ENCODE measurements around the gene CCDC68. TPM values are rescaled to one million over a fixed set of nuclear protein-coding genes. Genes with fewer than 3 reads are reported as not detected.

CCDC68 gene
- total RNA-seq, 3 donors from 2014 or later: 6.6 to 9.6 (median 8.5) TPM

GRCh38 chr18:54939361-54939917, 19.8 kb downstream of the CCDC68 start:
- H3K4me1 ChIP-seq: no peaks in the 10 kb centered on the region
- no peak for DNase-seq (ENCODE audit: low spot score in 2 of 2)
- no peak overlapping the region for H3K4me3 ChIP-seq
- H3K36me3 ChIP-seq: no peaks in the 10 kb centered on the region
- H3K27me3 ChIP-seq: no peaks in the 10 kb centered on the region
- no peak for TF ChIP-seq POLR2AphosphoS5 (IDR thresholded peaks at IDR 0.05)
- TF ChIP-seq, protein P1, sequence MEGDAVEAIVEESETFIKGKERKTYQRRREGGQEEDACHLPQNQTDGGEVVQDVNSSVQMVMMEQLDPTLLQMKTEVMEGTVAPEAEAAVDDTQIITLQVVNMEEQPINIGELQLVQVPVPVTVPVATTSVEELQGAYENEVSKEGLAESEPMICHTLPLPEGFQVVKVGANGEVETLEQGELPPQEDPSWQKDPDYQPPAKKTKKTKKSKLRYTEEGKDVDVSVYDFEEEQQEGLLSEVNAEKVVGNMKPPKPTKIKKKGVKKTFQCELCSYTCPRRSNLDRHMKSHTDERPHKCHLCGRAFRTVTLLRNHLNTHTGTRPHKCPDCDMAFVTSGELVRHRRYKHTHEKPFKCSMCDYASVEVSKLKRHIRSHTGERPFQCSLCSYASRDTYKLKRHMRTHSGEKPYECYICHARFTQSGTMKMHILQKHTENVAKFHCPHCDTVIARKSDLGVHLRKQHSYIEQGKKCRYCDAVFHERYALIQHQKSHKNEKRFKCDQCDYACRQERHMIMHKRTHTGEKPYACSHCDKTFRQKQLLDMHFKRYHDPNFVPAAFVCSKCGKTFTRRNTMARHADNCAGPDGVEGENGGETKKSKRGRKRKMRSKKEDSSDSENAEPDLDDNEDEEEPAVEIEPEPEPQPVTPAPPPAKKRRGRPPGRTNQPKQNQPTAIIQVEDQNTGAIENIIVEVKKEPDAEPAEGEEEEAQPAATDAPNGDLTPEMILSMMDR (IDR thresholded peaks at IDR 0.05): no peak
- no peak for TF ChIP-seq POLR2A (IDR thresholded peaks at IDR 0.05)
- H3K9me3 ChIP-seq: no peaks in the 10 kb centered on the region
- intact Hi-C loops (cut with DNase I; ENCODE audit: low total_unique reads): loop anchor here (10.0 kb wide), 1 partner anchor 985 kb away; no protein-coding TSS in a partner anchor
- no peak overlapping the region for H3K27ac ChIP-seq

GRCh38 chr18:54938506-54938905, 20.8 kb downstream of the CCDC68 start:
- no peak overlapping the region for H3K27ac ChIP-seq
- H3K9me3 ChIP-seq: no peaks in the 10 kb centered on the region
- TF ChIP-seq POLR2AphosphoS5 (IDR thresholded peaks at IDR 0.05) (no peak), POLR2A (IDR thresholded peaks at IDR 0.05) (no peak)
- TF ChIP-seq, protein P1 (IDR thresholded peaks at IDR 0.05): no peak
- no peaks in the 10 kb centered on the region for H3K4me1 ChIP-seq
- H3K27me3 ChIP-seq: no peaks in the 10 kb centered on the region
- H3K4me3 ChIP-seq: no peak overlapping the region
- intact Hi-C loops (cut with DNase I; ENCODE audit: low total_unique reads): loop anchor here (10.0 kb wide), 1 partner anchor 986 kb away; no protein-coding TSS in a partner anchor
- H3K36me3 ChIP-seq: no peaks in the 10 kb centered on the region
- no peak for DNase-seq (ENCODE audit: low spot score in 2 of 2)

- DNase-seq (ENCODE audit: low spot score in 2 of 2): no peak
- Histone ChIP-seq H3K4me3 (no peak overlapping the region), H3K4me1 (no peaks in the 10 kb centered on the region), H3K27me3 (no peaks in the 10 kb centered on the region), H3K36me3 (no peaks in the 10 kb centered on the region), H3K9me3 (no peaks in the 10 kb centered on the region), H3K27ac (no peak overlapping the region)
- intact Hi-C loops (cut with DNase I; ENCODE audit: low total_unique reads): loop anchor here (10.0 kb wide), 1 partner anchor 992 kb away; no protein-coding TSS in a partner anchor
- TF ChIP-seq POLR2AphosphoS5 (IDR thresholded peaks at IDR 0.05) (no peak), POLR2A (IDR thresholded peaks at IDR 0.05) (no peak)
- TF ChIP-seq, protein P1 (IDR thresholded peaks at IDR 0.05): no peak
These were observed 26.8 kb downstream of the CCDC68 start for GRCh38 chr18:54932472-54932871.

GRCh38 chr18:54931152-54931551, 28.1 kb downstream of the CCDC68 start:
- no peak overlapping the region for H3K4me3 ChIP-seq
- TF ChIP-seq POLR2A (IDR thresholded peaks at IDR 0.05): no peak
- TF ChIP-seq, protein P1 (IDR thresholded peaks at IDR 0.05): no peak
- TF ChIP-seq POLR2AphosphoS5 (IDR thresholded peaks at IDR 0.05): no peak
- H3K27me3 ChIP-seq: no peaks in the 10 kb centered on the region
- intact Hi-C loops (cut with DNase I; ENCODE audit: low total_unique reads): loop anchor here (10.0 kb wide), 1 partner anchor 994 kb away; no protein-coding TSS in a partner anchor
- no peaks in the 10 kb centered on the region for H3K9me3 ChIP-seq
- H3K4me1 ChIP-seq: no peaks in the 10 kb centered on the region
- H3K36me3 ChIP-seq: no peaks in the 10 kb centered on the region
- no peak for DNase-seq (ENCODE audit: low spot score in 2 of 2)
- H3K27ac ChIP-seq: no peak overlapping the region

GRCh38 chr18:54928236-54928635, 31.0 kb downstream of the CCDC68 start:
- no peaks in the 10 kb centered on the region for H3K36me3 ChIP-seq
- TF ChIP-seq, protein P1 (IDR thresholded peaks at IDR 0.05): no peak
- TF ChIP-seq POLR2AphosphoS5 (IDR thresholded peaks at IDR 0.05): no peak
- no peak for TF ChIP-seq POLR2A (IDR thresholded peaks at IDR 0.05)
- no peak overlapping the region for H3K4me3 ChIP-seq
- H3K27me3 ChIP-seq: no peaks in the 10 kb centered on the region
- intact Hi-C loops (cut with DNase I; ENCODE audit: low total_unique reads): no loop called here
- H3K9me3 ChIP-seq: no peaks in the 10 kb centered on the region
- DNase-seq (ENCODE audit: low spot score in 2 of 2): no peak
- H3K27ac ChIP-seq: no peak overlapping the region
- H3K4me1 ChIP-seq: no peaks in the 10 kb centered on the region
